ENCODE measurements around the gene GRIN2A.

- TF ChIP-seq CTCF (IDR thresholded peaks at IDR 0.05 in 8 of 11, conservative IDR thresholded peaks at IDR 0.05 in 3 of 11), result no peak
- TF ChIP-seq POLR2A (IDR thresholded peaks at IDR 0.05), result no peak
- TF ChIP-seq POLR2AphosphoS5 (IDR thresholded peaks at IDR 0.05), result no peak
These were observed 380.6 kb downstream of the GRIN2A start for GRCh38 chr16:9801651-9802050.

Data from spleen (tissue), 7 donors.